KMS-11 (cell line): ENCODE results near the gene TMEM222.

Experiments used
- H2AFZ ChIP-seq: fragments of 200-600 bp; sonication (generic); 2 replicates; pipeline ENCODE4 v1.6.1; 2016; ENCODE audit warnings: antibody characterized with exemption, mixed run types, low read depth
- H3K27ac ChIP-seq: fragments of 200-600 bp; sonication (generic); 2 replicates; pipeline ENCODE4 v1.6.1; 2016; ENCODE audit warnings: mild to moderate bottlenecking, mixed run types
- H3K27me3 ChIP-seq: fragments of 200-600 bp; sonication (generic); 2 replicates; pipeline ENCODE4 v1.6.1; 2017; ENCODE audit warnings: mild to moderate bottlenecking, low read depth, mixed run types, moderate library complexity; ENCODE audit not compliant: insufficient read depth
- H3K36me3 ChIP-seq: fragments of 200-600 bp; sonication (generic); 2 replicates; pipeline ENCODE4 v1.6.1; 2017; ENCODE audit warnings: mild to moderate bottlenecking, mixed run types; ENCODE audit not compliant: insufficient read depth
- H3K4me1 ChIP-seq: fragments of 200-600 bp; sonication (generic); 2 replicates; pipeline ENCODE4 v1.6.1; 2016; ENCODE audit warnings: mild to moderate bottlenecking, low read depth, mixed run types; ENCODE audit not compliant: poor library complexity, severe bottlenecking
- H3K4me2 ChIP-seq: fragments of 200-600 bp; sonication (generic); 2 replicates; pipeline ENCODE4 v1.7.0; 2016; ENCODE audit warnings: mild to moderate bottlenecking, mixed run types
- H3K4me3 ChIP-seq: fragments of 200-600 bp; sonication (generic); IDR thresholded peaks from 2 replicates; pipeline ENCODE4 v1.6.1; 2017; ENCODE audit warnings: low read depth, low read length, mixed read lengths; ENCODE audit not compliant: insufficient read depth
- H3K79me2 ChIP-seq: fragments of 200-600 bp; sonication (generic); 2 replicates; pipeline ENCODE4 v1.6.1; 2016; ENCODE audit warnings: low read depth, mixed run types; ENCODE audit not compliant: insufficient read depth
- H3K9ac ChIP-seq: fragments of 200-600 bp; sonication (generic); 2 replicates; pipeline ENCODE4 v1.6.1; 2016; ENCODE audit warnings: mild to moderate bottlenecking, mixed run types
- H4K20me1 ChIP-seq: fragments of 200-600 bp; sonication (generic); 2 replicates; pipeline ENCODE4 v1.6.1; 2016; ENCODE audit warnings: mild to moderate bottlenecking, mixed run types; ENCODE audit not compliant: insufficient read depth
- TF ChIP-seq, protein P1 (sequence below): fragments of 200-600 bp; sonication (generic); conservative IDR thresholded peaks from 2 replicates; pipeline ENCODE4 v1.6.1; 2017; ENCODE audit warnings: low read depth, mild to moderate bottlenecking, antibody characterized with exemption, low read length, moderate library complexity, mixed read lengths

The TMEM222 gene

DNA sequence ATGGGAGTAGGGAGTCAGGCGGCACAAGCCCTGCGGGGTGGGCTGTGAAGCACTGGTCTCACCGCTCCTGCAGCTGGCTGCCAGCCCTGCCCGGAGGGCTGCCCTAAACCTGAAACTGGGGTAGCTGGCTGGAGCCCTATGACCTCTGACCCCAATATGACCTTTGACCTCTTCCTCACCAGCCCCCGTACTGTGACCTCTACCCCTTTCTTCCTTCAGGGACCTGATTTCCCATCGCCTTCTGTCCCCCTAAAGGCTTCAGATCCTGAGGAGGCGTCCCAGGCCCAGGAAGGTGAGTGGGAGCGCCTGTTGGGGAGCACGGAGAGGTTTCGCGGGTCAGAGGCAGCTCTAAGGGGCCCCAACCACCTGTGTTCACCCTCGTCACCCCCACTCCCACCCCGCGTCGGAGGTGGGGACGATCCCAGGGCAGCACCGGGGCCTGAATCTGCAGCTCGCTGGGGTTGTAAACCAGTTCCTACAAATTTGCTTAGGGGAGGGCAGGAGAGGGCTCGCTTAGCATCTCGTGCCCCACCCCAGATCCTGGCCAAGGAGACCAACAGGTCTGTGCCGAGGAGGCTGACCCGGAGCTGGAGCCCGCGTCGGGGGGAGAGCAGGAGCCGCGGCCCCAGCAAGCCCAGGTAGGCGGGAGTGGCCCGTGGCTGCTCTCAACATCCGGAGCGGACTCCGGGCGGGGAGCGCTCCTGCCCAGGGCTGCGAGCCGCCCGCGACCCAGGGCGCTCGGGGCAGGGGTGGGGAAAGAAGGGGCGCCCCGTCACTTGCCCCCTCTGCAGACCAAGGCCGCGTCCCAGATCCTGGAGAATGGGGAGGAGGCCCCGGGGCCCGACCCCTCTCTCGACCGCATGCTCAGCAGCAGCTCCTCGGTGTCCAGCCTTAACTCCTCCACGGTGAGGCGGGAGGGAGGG lies 27.2 kb downstream of the TMEM222 start:
- Histone ChIP-seq H3K9ac (no peak overlapping the region), H3K79me2 (no peaks in the 10 kb centered on the region), H3K4me3 (no peak overlapping the region), H3K4me1 (no peaks in the 10 kb centered on the region), H4K20me1 (no peaks in the 10 kb centered on the region), H3K4me2 (no peak overlapping the region), H2AFZ (peak overlapping the region; percentile 22; the same call in 1 of the 2 replicates), H3K27me3 (no peaks in the 10 kb centered on the region), H3K36me3 (no peaks in the 10 kb centered on the region), H3K27ac (no peak overlapping the region)
- TF ChIP-seq, protein P1, sequence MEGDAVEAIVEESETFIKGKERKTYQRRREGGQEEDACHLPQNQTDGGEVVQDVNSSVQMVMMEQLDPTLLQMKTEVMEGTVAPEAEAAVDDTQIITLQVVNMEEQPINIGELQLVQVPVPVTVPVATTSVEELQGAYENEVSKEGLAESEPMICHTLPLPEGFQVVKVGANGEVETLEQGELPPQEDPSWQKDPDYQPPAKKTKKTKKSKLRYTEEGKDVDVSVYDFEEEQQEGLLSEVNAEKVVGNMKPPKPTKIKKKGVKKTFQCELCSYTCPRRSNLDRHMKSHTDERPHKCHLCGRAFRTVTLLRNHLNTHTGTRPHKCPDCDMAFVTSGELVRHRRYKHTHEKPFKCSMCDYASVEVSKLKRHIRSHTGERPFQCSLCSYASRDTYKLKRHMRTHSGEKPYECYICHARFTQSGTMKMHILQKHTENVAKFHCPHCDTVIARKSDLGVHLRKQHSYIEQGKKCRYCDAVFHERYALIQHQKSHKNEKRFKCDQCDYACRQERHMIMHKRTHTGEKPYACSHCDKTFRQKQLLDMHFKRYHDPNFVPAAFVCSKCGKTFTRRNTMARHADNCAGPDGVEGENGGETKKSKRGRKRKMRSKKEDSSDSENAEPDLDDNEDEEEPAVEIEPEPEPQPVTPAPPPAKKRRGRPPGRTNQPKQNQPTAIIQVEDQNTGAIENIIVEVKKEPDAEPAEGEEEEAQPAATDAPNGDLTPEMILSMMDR: no peak

DNA sequence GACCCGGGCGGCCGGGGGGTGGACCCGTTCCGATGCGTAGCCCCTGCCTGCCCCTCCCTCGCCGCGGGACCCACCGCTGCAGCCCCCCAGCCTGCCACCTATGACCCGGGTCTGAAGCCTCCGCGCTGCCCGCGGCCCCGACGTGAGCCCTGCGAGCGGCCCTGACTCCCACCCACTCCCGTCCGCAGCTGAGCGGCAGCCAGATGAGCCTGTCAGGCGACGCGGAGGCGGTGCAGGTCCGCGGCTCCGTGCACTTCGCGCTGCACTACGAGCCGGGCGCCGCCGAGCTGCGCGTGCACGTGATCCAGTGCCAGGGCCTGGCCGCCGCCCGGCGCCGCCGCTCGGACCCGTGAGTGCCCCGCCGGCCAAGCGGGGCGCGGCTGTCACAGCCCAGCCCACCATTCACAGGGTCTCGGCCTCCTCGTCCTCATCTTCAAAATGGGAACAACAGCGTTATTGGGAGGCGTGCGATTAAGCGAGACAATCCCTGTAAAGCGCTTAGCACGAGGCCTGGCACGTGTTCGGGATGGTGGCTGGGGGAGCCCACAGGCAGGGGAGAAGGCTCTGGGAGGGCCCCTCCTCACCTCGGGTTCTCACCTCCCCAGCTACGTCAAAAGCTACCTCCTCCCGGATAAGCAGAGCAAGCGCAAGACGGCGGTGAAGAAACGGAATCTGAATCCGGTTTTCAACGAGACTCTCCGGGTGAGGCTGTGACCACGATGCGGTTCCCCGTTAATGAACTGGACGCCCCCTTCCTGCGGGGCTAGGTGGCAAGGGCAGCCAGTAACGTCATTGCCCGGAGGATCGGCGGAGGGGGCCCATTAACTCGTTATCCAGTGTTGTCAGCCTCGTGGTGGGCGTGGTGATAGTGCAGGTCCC lies 28.1 kb downstream of the TMEM222 start:
- no peak overlapping the region for H3K9ac ChIP-seq
- H3K4me3 ChIP-seq: no peak overlapping the region

DNA sequence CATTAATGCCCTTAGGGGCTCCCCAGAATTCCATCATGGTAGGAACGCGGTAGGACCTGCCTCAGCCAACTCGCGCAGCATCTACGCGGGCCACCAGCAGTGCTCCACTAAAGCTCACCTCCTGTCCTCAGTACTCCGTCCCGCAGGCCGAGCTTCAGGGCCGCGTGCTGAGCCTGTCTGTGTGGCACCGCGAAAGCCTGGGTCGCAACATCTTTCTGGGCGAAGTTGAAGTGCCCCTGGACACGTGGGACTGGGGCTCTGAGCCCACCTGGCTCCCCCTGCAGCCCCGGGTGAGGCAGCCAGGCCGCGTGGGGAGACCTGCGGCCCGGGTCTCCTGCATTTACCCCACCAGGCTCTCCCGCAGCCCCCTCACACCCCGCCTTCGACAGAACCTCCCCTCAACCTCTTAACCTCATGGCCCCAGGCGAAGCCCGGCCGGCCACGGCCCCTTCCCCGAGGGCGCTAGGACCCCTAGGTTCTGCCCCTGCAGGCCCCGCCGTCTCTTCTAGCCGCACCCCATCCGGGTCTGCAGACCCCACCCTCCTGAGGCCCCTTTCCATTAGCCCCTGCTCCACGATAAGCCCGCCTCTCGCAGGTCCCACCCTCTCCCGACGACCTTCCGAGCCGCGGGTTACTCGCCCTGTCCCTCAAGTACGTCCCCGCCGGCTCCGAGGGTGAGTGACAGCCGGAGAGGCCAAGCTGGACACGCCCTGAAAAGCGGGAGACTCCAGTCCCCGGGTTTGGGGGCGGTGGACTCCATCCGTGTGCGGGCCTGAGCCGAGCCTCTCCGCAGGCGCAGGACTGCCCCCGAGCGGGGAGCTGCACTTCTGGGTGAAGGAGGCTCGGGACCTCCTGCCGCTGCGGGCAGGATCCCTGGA lies 28.9 kb downstream of the TMEM222 start:
- Histone ChIP-seq H2AFZ (no peak overlapping the region), H3K9ac (no peak overlapping the region), H3K36me3 (no peaks in the 10 kb centered on the region), H4K20me1 (no peaks in the 10 kb centered on the region), H3K4me2 (no peak overlapping the region), H3K27me3 (no peaks in the 10 kb centered on the region), H3K27ac (no peak overlapping the region), H3K4me3 (no peak overlapping the region), H3K79me2 (no peaks in the 10 kb centered on the region), H3K4me1 (no peaks in the 10 kb centered on the region)
- TF ChIP-seq, protein P1: no peak

More for the DNA sequence above, 28.1 kb downstream of the TMEM222 start:
- TF ChIP-seq, protein P1: no peak
- no peak overlapping the region for H2AFZ ChIP-seq
- no peaks in the 10 kb centered on the region for H3K36me3 ChIP-seq
- no peaks in the 10 kb centered on the region for H3K4me1 ChIP-seq
- H3K79me2 ChIP-seq: no peaks in the 10 kb centered on the region
- H3K27ac ChIP-seq: no peak overlapping the region
- H3K4me2 ChIP-seq: no peak overlapping the region
- H3K27me3 ChIP-seq: no peaks in the 10 kb centered on the region
- no peaks in the 10 kb centered on the region for H4K20me1 ChIP-seq

DNA sequence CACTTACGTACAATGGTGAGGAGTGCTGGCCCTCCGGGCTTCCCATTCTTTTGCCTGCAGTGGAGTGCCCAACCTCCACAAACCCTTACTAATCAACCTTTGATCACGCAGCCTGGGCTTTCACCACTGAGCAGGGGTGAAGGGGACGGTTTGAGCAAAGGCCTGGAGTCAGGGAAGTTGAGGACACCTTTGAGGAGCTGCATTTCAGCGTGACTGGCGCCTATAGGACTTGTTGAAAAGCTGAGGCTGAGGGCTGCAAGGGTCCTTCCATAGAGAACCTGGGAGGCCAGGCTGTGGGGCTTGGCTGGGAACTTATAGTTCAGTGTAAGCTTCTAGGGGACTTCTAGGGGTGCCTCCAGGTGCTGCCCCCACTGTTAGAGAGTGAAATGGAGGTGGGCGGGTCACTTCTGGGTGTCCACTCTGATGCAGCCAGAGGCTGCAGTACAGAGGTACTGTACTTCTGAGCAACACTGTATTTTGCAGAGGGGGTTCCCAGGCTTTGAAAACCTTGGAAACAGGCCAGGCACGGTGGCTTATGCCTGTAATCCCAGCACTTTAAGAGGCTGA lies 29.7 kb downstream of the TMEM222 start:
- Histone ChIP-seq H3K79me2 (no peaks in the 10 kb centered on the region), H4K20me1 (no peaks in the 10 kb centered on the region), H3K9ac (no peak overlapping the region), H2AFZ (no peak overlapping the region), H3K4me3 (no peak overlapping the region), H3K27me3 (no peaks in the 10 kb centered on the region), H3K4me1 (no peaks in the 10 kb centered on the region), H3K4me2 (no peak overlapping the region), H3K27ac (no peak overlapping the region), H3K36me3 (no peaks in the 10 kb centered on the region)
- TF ChIP-seq, protein P1: no peak
